PC-9 (cell line): Measurements from ENCODE around the gene PAQR4.

Source experiments
- CTCF ChIP-seq: fragments of 200-600 bp; sonication (generic); conservative IDR thresholded peaks from 2 replicates; pipeline ENCODE4 v1.6.1; 2017; ENCODE audit warnings: mixed run types, antibody characterized with exemption, mild to moderate bottlenecking, moderate library complexity
- EZH2 ChIP-seq: fragments of 200-600 bp; sonication (generic); IDR thresholded peaks from 2 replicates; pipeline ENCODE4 v1.8.0; 2017; ENCODE audit warnings: antibody characterized with exemption, low read depth

GRCh38 chr16:3020247-3020603, 51.1 kb downstream of the PAQR4 start, which contains the start of gene TNFRSF12A:
- TF ChIP-seq CTCF (no peak), EZH2 (no peak)
